ENCODE data around the gene SNW1. TPM values are rescaled to one million over a fixed set of nuclear protein-coding genes. Genes with fewer than 3 reads are reported as not detected.
A peak's percentile ranks its signal among the peaks of the same experiment; 100 is the strongest.
"Not testable (repeated sequence)": the region's sequence is repeated elsewhere in the genome, so short reads cannot be mapped to it uniquely, and the experiment has no call there.

The SNW1 gene
- total RNA-seq, 1 experiment from 2014 or later = 233 TPM

- Histone ChIP-seq H3K27ac (peak within 1 kb of the TSS; percentile 58), H3K27me3 (ENCODE audit: insufficient read depth, low read depth) (no peaks in the 10 kb centered on the region), H3K9me3 (ENCODE audit: insufficient read depth, low read depth) (no peaks in the 10 kb centered on the region), H3K4me2 (peak within 1 kb of the TSS; percentile 92), H3F3A (ENCODE audit: insufficient read depth, low read depth) (peaks cover 23% of the 10 kb centered on the region), H4K20me1 (ENCODE audit: insufficient read depth) (no peaks in the 10 kb centered on the region), H3K9me2 (ENCODE audit: insufficient read depth) (no peaks in the 10 kb centered on the region), H3K36me3 (ENCODE audit: low read depth) (no peaks in the 10 kb centered on the region), H3K4me1 (replicated peaks; ENCODE audit: insufficient read depth) (peaks cover 21% of the 10 kb centered on the region), H3K4me3 (peak within 1 kb of the TSS; percentile 88), H2AFZ (peak within 1 kb of the TSS; percentile 95), H3K79me2 (ENCODE audit: low read depth) (peaks cover 10% of the 10 kb centered on the region)
- TF ChIP-seq CTCF (conservative IDR thresholded peaks at IDR 0.05) (peak; percentile 55; the same call in 1 of the 2 replicates), EZH2 (IDR thresholded peaks at IDR 0.05; ENCODE audit: low read depth) (no peak)
- POLR2A ChIA-PET (ENCODE audit: unreplicated experiment) = interaction anchor here (0.5 to 0.9 kb wide), 5 partner anchors 9 to 40 kb away, joined by 3 to 9 read pairs (median 3); no protein-coding TSS in a partner anchor
- BruUV-seq (replicated peaks) = no TSS peak
- intact Hi-C loops (cut with micrococcal nuclease; ENCODE audit: unreplicated experiment) = loop anchor here (1.0 kb wide), 2 partner anchors 39 to 343 kb away; partner anchors contain the start of genes SNW1 and VIPAS39
- CTCF ChIA-PET = interaction anchor here (0.7 to 1.4 kb wide), 2 partner anchors 39 to 1336 kb away, joined by 4 to 9 read pairs; partner anchors contain the start of gene SNW1
- peak; percentile 75 to 95 for DNase-seq
Measured at GRCh38 chr14:77799863-77800730, 39.1 kb upstream of the SNW1 start, which contains the start of gene ADCK1. Gene ADCK1 (plus strand): TSS chr14:77800109. CDS start chr14:77818979, 18,870 bp downstream.

GRCh38 chr14:77799456-77799855 lies 38.5 kb upstream of the SNW1 start:
- intact Hi-C loops (cut with micrococcal nuclease; ENCODE audit: unreplicated experiment) = not testable (repeated sequence)

GRCh38 chr14:77794357-77794756 lies 33.4 kb upstream of the SNW1 start:
- H3K36me3 ChIP-seq (ENCODE audit: low read depth) = no peaks in the 10 kb centered on the region
- H2AFZ ChIP-seq = no peak overlapping the region
- no peaks in the 10 kb centered on the region for H3K9me3 ChIP-seq (ENCODE audit: insufficient read depth, low read depth)
- no peak overlapping the region for H3K4me3 ChIP-seq
- H4K20me1 ChIP-seq (ENCODE audit: insufficient read depth) = no peaks in the 10 kb centered on the region
- peaks cover 33% of the 10 kb centered on the region for H3K4me1 ChIP-seq (replicated peaks; ENCODE audit: insufficient read depth)
- ChIA-PET POLR2A (ENCODE audit: unreplicated experiment) (no interaction called here), CTCF (no interaction called here)
- TF ChIP-seq EZH2 (IDR thresholded peaks at IDR 0.05; ENCODE audit: low read depth) (no peak), CTCF (conservative IDR thresholded peaks at IDR 0.05) (no peak)
- DNase-seq = no peak
- H3K9me2 ChIP-seq (ENCODE audit: insufficient read depth) = no peaks in the 10 kb centered on the region
- peaks cover 35% of the 10 kb centered on the region for H3F3A ChIP-seq (ENCODE audit: insufficient read depth, low read depth)
- no peak overlapping the region for H3K4me2 ChIP-seq
- no TSS peak for BruUV-seq (replicated peaks)
- intact Hi-C loops (cut with micrococcal nuclease; ENCODE audit: unreplicated experiment) = no loop called here
- no peaks in the 10 kb centered on the region for H3K27me3 ChIP-seq (ENCODE audit: insufficient read depth, low read depth)
- no peak overlapping the region for H3K27ac ChIP-seq
- H3K79me2 ChIP-seq (ENCODE audit: low read depth) = no peaks in the 10 kb centered on the region

More at GRCh38 chr14:77799456-77799855, 38.5 kb upstream of the SNW1 start:
- H3K79me2 ChIP-seq (ENCODE audit: low read depth) = peaks cover 10% of the 10 kb centered on the region
- peak overlapping the region; percentile 58; the same call in 1 of the 2 replicates for H3K27ac ChIP-seq
- peak overlapping the region; percentile 95 for H2AFZ ChIP-seq
- H3K9me2 ChIP-seq (ENCODE audit: insufficient read depth); H3K9me3 ChIP-seq (ENCODE audit: insufficient read depth, low read depth); H4K20me1 ChIP-seq (ENCODE audit: insufficient read depth); H3K27me3 ChIP-seq (ENCODE audit: insufficient read depth, low read depth); H3K36me3 ChIP-seq (ENCODE audit: low read depth); DNase-seq: not testable (repeated sequence)
- H3K4me3 ChIP-seq = peak overlapping the region; percentile 88
- H3F3A ChIP-seq (ENCODE audit: insufficient read depth, low read depth) = peaks cover 23% of the 10 kb centered on the region
- H3K4me1 ChIP-seq (replicated peaks; ENCODE audit: insufficient read depth) = peaks cover 21% of the 10 kb centered on the region
- peak overlapping the region; percentile 92 for H3K4me2 ChIP-seq
- ChIA-PET POLR2A (ENCODE audit: unreplicated experiment) (interaction anchor here (0.5 to 0.9 kb wide), 2 partner anchors 8 to 38 kb away, joined by 3 read pairs; no protein-coding TSS in a partner anchor), CTCF (interaction anchor here (1.4 kb wide), 1 partner anchor 39 kb away, joined by 9 read pairs; the partner anchor contains the start of gene SNW1)
- TSS peak; percentile 80 for BruUV-seq (replicated peaks)

GRCh38 chr14:77793255-77793654 lies 32.3 kb upstream of the SNW1 start:
- H3K9me3 ChIP-seq (ENCODE audit: insufficient read depth, low read depth); H3K27ac ChIP-seq; intact Hi-C loops (cut with micrococcal nuclease; ENCODE audit: unreplicated experiment); H3K4me2 ChIP-seq; BruUV-seq (replicated peaks); H3K4me3 ChIP-seq; H3K27me3 ChIP-seq (ENCODE audit: insufficient read depth, low read depth); H3K79me2 ChIP-seq (ENCODE audit: low read depth); H4K20me1 ChIP-seq (ENCODE audit: insufficient read depth); H2AFZ ChIP-seq; H3K9me2 ChIP-seq (ENCODE audit: insufficient read depth); H3K36me3 ChIP-seq (ENCODE audit: low read depth); DNase-seq; CTCF ChIA-PET: not testable (repeated sequence)
- peaks cover 32% of the 10 kb centered on the region for H3K4me1 ChIP-seq (replicated peaks; ENCODE audit: insufficient read depth)
- POLR2A ChIA-PET (ENCODE audit: unreplicated experiment) = interaction anchor here (0.7 kb wide), 1 partner anchor 41 kb away, joined by 10 read pairs; no protein-coding TSS in a partner anchor
- H3F3A ChIP-seq (ENCODE audit: insufficient read depth, low read depth) = peaks cover 35% of the 10 kb centered on the region

Measured in PC-9 (cell line).